ENCODE data around the gene SPATA13.

DNA sequence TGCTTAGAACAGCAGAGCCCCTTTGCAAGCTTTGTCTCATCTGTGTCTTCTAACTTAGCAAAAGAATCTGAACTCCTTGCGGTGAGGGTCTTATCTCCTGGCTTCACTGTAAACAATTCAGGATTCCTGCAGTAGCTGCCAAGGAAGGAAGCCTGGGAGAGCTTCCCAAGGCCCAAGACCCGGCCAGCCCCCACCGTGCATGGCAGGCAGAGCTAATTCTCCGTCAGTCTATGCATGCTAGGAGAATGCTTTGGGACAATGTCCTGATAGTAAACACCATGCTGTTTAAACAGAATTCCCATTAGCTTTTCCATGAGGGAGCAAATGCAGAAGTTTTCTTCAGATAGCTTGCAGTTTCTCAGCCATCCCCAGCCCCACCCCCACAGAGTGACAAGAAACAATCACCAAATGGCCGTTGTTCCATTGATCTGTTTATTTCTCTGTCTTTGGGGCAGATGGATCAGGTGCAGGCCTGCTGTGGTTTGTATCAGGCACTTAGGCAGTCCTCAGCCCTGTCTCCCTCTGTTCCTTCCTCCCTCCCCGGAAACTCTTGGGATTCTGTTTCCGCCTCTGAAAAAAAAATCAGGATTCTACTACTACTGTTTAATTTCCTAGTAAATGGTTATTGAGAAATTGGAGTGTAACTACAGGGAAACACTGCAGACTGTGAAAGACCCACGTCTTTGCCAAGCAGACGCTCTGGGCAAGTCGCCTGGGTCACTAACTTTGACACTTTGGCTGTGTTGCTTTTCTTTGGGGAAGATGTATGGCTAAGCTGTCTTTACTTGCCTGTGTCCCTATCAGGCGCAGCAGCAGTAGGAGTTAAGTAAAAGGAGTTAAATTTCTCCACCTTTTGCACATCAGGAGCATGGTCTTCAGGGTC, 40.7 kb upstream of the SPATA13 start:
- TF ChIP-seq REST (IDR thresholded peaks at IDR 0.05; ENCODE audit: low read depth) (no peak), EGR1 (IDR thresholded peaks at IDR 0.05; ENCODE audit: low read depth) (no peak), CTCF (IDR thresholded peaks at IDR 0.05 in 2 of 3, conservative IDR thresholded peaks at IDR 0.05 in 1 of 3; ENCODE audit: borderline replicate concordance in 1 of 3, insufficient read depth in 1 of 3, low read depth in 2 of 3, low read length in 2 of 3) (no peak), POLR2A (IDR thresholded peaks at IDR 0.05; ENCODE audit: borderline replicate concordance, extremely low read depth, insufficient read depth, insufficient read length) (no peak), EZH2 (IDR thresholded peaks at IDR 0.05) (no peak), CEBPB (IDR thresholded peaks at IDR 0.05; ENCODE audit: low read depth) (no peak), SRF (IDR thresholded peaks at IDR 0.05; ENCODE audit: low read depth) (no peak), RAD21 (IDR thresholded peaks at IDR 0.05; ENCODE audit: low read depth) (no peak)
- TF ChIP-seq, protein P1, sequence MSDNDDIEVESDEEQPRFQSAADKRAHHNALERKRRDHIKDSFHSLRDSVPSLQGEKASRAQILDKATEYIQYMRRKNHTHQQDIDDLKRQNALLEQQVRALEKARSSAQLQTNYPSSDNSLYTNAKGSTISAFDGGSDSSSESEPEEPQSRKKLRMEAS (IDR thresholded peaks at IDR 0.05), result no peak

Data from HCT116 (cell line).